ENCODE measurements around the gene B4GALT5.
A peak's percentile ranks its signal among the peaks of the same experiment; 100 is the strongest.

B4GALT5 gene

DNA sequence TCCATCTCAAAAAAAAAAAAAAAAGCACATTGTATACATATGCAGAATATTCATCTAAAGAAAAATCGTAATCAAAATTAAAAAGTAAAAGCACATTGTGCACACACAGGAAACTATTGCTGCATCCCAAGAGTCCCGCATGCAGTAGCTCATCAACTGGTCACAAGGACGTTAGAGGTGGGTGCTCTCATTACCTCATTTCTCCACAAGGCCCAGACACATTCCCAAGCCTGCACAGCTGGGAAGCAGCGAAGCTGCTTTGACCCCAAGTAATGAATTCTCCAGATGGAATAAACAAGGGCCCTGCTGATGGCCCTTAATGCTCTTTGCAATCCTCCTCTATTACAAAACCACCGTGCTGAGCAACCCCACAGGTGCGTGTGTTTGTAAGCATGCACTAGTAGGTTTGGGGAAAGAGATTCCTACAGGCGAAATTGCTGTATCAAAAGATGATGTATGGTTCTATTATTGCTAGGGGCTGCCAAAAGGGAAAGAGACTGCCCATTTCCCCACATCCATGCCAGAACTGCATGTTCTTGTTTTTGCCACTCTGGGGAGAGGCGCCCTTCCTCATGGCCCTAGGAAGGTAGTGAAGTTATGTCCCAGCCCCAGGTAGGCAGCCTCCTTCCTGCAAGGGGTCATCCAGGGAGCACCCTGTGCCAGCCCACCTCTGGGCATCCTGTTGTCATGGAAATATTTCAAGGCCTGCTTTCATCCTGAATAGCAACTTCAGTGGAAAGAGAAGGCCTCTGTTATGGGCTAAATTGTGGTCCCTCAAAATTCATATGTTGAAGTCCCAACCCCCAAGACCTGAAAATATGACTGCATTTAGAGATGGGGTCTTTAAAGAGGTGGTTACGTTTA, 111.1 kb downstream of the B4GALT5 start:
- DNase-seq, result no peak

- DNase-seq, result no peak
These were observed 112.3 kb downstream of the B4GALT5 start for GRCh38 chr20:49601153-49601924.

GRCh38 chr20:49599746-49600113, 113.9 kb downstream of the B4GALT5 start:
- DNase-seq, result no peak

GRCh38 chr20:49597825-49598395, 115.8 kb downstream of the B4GALT5 start:
- DNase-seq, result no peak

DNA sequence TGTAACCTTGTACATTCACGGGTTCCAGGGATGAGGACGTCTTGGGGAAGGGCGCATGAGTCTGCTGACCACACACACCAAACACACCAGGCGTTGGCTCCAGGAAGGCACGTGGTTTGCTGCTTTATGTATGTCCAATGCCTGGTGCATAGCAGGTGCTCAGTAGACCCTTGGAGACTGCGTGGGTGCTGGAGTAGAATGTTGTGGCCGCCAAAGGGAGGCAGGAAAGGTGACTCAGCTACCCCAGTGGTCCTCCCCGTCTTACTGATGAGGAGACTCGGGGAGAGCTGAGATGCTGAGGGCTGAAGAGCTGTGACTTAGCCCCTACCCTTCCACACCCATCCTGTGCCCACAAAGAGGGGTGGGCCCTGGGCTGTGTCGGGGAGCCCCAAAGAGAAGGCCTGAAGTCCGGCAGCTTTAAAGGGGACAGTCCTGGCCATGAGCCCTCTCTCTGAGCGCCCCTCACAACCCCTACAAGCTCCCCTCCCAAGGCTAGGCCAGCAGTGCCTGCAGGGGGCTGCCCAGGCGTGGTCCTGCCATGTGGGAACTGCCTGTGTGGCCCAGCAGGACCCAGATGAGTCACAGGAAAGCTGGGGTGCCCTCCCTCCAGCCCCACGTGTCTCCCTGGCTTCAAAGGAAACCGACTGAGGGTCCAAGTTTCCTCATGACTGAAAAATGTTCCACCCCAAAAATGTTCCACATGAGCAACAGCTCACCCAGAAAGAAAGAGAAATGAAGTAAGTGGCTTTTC, 117.7 kb downstream of the B4GALT5 start:
- DNase-seq, result no peak

DNA sequence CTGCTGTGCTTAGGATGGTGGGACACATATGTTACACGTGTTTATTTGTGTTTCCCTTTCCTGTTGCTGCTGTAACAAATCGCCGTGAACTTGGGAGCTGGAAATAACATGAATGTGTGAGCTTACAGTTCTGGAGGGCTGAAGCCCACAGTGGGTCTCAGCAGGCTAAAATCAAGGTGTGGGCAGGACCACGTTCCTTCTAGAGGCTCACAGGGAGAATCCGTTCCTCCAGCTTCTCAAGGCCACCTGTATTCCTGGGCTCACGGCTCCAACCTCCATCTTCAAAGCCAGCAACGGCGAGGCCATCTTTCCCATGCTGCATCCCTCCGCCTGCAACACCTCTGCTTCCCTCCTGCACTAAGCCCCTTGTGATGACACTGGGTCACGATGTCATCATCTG, 118.3 kb downstream of the B4GALT5 start:
- no peak for DNase-seq

DNA sequence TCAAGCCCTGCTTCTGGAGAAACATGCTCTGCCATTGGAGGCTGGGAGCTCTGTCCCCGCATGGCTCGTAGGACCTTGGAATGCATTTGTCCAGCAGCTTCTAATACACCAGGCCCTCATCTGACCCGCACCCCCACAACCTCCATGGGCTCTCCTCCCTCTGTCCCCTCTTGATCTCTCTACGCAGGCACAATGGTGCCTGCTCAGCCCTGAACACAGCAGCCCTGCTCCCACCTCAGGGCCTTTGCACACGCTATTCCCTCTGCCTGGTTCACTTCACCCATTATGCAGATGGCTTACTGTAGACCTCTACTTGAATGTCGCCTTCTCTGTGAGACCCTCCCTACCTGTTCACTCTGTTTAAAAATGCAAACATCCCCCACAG, 118.8 kb downstream of the B4GALT5 start:
- DNase-seq, result no peak

DNA sequence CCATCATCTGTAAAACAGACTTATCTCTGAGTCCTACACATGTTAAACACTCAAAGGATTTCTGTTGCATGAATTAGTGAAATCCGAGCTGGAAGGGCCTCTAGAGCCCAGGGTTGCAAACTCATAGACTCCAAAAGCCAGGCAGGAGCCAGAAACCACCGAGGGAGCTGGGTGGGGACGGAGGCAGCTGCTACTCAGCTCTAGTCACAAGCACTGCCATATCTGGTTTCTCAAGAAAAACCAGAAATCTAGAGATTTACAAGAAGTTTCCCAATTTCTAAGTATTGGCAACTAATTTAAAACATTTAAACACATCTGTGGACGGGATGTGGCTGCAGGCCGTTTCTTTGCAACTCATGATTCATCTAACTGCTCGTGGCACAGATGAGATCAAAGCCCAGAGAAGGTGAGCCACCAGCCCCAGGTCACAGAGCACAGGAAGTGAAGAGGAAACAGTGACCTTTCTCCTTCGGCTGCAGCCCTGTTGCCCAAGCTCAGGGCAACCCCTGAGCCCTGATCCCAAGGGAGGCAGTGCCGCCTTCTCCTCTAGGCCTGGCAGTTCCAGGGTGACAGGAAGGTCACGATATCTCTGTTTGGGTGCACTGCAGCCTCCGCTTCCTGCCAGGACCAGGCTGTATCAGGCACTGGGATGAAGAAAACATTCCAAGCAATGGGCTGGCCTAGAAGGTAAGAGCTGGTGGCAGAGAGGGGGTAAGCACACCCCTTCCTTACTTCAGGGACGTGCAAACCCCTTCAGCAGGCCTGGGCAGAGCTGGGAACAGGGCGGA, 119.3 kb downstream of the B4GALT5 start:
- DNase-seq, result peak in 1 of 2 experiments; percentile 16

DNA sequence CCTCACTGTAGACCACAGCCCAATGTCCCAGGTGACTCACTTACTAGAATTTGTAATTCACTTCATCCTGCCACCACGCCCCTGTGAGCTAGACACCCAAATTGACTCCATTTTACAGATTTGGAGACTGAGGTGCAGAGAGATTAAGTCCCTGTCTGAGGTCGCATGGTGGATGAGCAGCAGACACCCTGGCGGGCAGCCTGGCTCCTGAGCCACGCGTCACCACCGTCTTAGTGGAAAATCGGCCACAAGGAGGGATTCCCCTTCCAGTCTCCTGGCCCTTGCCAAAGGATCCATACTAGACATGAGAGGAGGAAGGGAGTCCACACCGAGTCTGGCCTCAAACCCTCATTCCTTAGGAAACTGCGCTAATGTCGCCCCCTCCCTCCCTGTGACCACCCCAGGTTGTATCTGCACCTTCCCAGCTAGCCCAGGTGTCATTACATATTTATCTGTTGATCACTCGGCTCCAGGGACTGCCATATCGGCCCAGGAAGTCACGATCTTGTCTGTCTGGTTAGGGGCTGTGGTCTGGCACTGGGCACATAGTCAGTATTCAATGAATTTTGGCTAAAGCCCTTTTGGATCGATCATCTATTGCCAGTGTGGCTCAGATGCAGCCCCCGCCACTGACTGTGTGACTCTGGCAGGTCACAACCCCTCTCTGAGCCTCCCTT, 120.1 kb downstream of the B4GALT5 start:
- DNase-seq, result no peak

DNA sequence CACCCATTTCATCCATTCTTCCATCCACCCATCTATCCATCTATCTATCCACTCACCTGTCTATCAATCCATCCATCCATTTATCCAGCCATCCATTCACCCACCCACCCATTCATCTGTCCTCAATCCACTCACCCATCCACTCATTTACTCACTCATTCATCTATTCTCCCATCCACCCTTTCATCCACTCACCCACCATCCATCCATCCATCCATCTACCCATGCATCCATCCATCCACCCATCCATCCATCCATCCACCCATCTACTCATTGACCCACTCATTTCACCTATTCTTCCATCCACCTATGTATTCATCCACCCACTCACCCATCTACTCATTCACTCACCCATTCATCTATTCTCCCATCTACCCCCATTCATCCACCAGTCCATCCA, 121.6 kb downstream of the B4GALT5 start:
- DNase-seq, result no peak

GRCh38 chr20:49591217-49591865, 122.3 kb downstream of the B4GALT5 start:
- DNase-seq, result no peak

GRCh38 chr20:49590163-49591017, 123.3 kb downstream of the B4GALT5 start:
- DNase-seq, result no peak

GRCh38 chr20:49589747-49590146, 123.9 kb downstream of the B4GALT5 start:
- DNase-seq, result no peak

DNA sequence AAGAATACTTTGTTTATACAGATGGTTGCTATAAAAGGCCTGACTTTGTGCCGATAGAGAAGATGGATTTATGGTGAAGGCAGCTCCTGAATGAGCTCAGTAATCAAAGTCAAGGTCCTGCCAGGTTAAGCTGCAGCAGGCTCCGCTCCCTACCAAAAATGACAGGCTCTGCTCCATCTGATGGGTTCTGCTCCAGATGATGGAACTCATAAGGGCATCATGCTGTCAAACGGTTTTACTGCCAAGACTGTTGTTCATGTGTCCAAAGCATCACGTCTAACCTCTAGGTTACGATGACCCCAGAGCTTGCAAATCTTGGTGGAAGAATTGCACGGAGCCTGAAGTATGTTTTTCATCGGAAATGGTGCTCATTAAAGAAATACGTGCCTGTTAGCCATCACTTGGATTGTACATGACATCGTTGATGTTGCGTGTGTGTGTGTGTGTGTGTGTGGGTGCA, 126.5 kb downstream of the B4GALT5 start:
- DNase-seq, result no peak

DNA sequence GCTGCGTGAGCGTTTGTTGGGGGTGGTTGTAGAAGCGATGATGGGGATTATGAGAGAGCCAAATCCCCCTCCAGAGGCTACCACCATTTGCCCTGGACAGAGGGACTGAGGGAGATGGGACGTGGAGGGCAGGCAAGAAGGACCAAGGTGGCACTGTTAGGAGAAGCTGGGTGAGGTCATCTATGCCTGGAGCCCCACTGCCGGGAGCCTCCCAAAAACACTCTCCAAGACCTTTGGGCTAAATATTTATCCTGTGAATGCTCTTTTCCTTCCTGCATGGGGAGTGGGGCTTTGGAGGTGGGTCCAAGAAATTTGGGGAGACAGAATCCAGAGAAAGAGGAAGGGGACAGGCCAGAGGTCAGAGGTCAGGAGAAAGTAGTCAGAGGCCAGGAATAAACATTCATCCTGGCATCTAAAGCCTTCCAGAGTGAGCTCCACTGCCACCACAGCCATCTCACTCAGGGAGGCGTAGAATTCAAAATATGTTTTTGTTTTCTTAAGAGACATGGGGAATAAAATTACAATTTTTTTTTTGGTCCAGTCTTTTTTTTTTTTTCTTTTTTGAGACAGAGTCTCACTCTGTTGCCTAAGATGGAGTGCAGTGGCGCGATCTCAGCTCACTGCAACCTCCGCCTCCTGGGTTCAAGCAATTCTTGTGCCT, 128.0 kb downstream of the B4GALT5 start:
- DNase-seq, result no peak

- DNase-seq, result no peak
These were observed 129.0 kb downstream of the B4GALT5 start for GRCh38 chr20:49584418-49585382.

DNA sequence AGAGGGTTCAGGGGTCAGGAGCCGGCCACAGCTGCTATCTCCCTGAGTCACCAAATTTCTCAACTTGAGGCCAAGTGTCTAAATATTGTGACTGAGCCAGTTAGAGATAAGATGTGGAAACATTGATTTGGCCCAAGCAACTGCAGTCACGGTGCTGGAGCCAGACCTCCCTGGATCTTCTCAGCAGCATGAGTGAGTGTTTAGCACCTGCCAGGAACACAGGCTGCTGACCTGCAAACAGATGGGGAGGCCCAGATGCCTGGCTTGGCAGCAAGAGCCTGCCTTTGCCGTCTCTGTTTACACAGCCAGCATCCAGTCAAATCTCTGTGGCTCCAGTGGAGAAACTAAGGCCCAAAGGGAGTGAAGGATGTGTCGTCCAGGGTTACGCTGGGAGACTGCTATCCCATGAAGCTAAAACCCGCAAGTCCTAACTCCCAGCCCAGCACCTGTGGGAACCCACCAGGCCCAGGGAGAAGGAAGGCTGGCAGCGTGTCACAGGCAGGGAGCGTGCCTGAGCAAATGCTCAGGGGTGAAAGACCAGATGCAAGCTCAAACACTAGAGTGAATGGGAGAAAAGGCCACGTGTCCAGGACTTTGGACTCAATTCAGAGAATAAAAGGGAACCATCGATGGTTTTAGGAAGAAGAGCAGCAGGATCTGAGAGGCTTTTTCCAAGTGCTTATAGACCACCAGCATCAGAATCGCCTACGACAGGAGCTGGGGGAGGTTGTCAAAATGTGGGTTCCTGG, 129.8 kb downstream of the B4GALT5 start:
- DNase-seq, result peak in 1 of 2 experiments; percentile 55

GRCh38 chr20:49583343-49583668, 130.4 kb downstream of the B4GALT5 start:
- no peak for DNase-seq

Measured in NCI-H526 (cell line).